ENCODE measurements around the gene CHST11.

CHST11 gene

DNA sequence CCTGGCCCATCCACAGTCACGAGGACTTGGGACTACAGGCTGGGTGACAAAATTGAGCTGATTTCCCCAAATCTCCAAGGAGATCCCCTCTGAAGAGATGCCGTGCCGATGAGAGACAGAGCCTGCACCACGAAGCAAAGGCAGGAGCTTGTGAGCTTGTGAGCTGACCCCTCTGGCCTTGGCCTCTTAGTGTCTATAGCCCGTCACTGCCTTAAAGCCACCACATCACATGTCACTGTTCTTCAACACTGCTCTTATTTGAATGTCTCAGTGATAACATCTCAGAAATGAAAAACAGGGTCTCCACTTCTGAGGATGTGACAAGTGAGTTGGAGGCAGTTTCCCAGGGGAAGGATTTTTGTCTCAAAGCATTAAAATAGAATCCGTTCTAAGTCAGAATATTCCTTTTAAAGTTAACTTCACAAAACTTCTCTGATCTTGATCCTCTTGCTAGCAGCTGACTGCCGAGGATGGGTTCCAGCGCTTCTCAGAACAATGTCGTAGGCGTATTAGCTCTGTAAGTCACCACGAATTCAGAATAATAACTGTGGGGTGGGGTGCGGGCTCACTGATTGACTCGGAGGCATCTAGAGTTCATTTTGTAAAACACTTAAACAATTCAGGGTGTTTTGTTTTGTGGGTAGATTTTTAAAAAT lies 37.5 kb downstream of the CHST11 start:
- Histone ChIP-seq H3K9me3 (ENCODE audit: insufficient read depth, low read length) (no peaks in the 10 kb centered on the region), H2AFZ (ENCODE audit: low read depth, low read length, severe bottlenecking) (no peak overlapping the region), H3K79me2 (ENCODE audit: insufficient read depth, low read length) (no peaks in the 10 kb centered on the region), H3K9ac (ENCODE audit: low read length) (no peak overlapping the region), H3K36me3 (ENCODE audit: low read length) (no peaks in the 10 kb centered on the region), H3F3A (ENCODE audit: insufficient read depth) (no peaks in the 10 kb centered on the region), H3K9me2 (replicated peaks; ENCODE audit: insufficient read depth, low read length) (no peaks in the 10 kb centered on the region), H3K27me3 (ENCODE audit: low read length) (no peaks in the 10 kb centered on the region), H3K27ac (ENCODE audit: low read depth, low read length) (no peak overlapping the region), H3K4me2 (ENCODE audit: low read depth, low read length, poor library complexity, severe bottlenecking) (no peak overlapping the region), H4K20me1 (ENCODE audit: low read depth, low read length) (no peaks in the 10 kb centered on the region), H3K4me3 (ENCODE audit: insufficient read depth, low read length, poor library complexity, severe bottlenecking) (no peak overlapping the region)
- TF ChIP-seq EZH2phosphoT487 (conservative IDR thresholded peaks at IDR 0.05; ENCODE audit: low read length) = no peak
- TF ChIP-seq, protein P1, sequence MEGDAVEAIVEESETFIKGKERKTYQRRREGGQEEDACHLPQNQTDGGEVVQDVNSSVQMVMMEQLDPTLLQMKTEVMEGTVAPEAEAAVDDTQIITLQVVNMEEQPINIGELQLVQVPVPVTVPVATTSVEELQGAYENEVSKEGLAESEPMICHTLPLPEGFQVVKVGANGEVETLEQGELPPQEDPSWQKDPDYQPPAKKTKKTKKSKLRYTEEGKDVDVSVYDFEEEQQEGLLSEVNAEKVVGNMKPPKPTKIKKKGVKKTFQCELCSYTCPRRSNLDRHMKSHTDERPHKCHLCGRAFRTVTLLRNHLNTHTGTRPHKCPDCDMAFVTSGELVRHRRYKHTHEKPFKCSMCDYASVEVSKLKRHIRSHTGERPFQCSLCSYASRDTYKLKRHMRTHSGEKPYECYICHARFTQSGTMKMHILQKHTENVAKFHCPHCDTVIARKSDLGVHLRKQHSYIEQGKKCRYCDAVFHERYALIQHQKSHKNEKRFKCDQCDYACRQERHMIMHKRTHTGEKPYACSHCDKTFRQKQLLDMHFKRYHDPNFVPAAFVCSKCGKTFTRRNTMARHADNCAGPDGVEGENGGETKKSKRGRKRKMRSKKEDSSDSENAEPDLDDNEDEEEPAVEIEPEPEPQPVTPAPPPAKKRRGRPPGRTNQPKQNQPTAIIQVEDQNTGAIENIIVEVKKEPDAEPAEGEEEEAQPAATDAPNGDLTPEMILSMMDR (IDR thresholded peaks at IDR 0.05; ENCODE audit: insufficient read depth, low read length, poor library complexity, severe bottlenecking) = no peak

GRCh38 chr12:104494793-104495158 lies 38.0 kb downstream of the CHST11 start:
- Histone ChIP-seq H3K4me2 (ENCODE audit: low read depth, low read length, poor library complexity, severe bottlenecking) (no peak overlapping the region), H3K79me2 (ENCODE audit: insufficient read depth, low read length) (no peaks in the 10 kb centered on the region), H3K27me3 (ENCODE audit: low read length) (no peaks in the 10 kb centered on the region), H3K4me3 (ENCODE audit: insufficient read depth, low read length, poor library complexity, severe bottlenecking) (no peak overlapping the region), H4K20me1 (ENCODE audit: low read depth, low read length) (no peaks in the 10 kb centered on the region), H3K9ac (ENCODE audit: low read length) (no peak overlapping the region), H3F3A (ENCODE audit: insufficient read depth) (no peaks in the 10 kb centered on the region), H3K36me3 (ENCODE audit: low read length) (no peaks in the 10 kb centered on the region), H2AFZ (ENCODE audit: low read depth, low read length, severe bottlenecking) (no peak overlapping the region), H3K9me3 (ENCODE audit: insufficient read depth, low read length) (no peaks in the 10 kb centered on the region), H3K9me2 (replicated peaks; ENCODE audit: insufficient read depth, low read length) (no peaks in the 10 kb centered on the region), H3K27ac (ENCODE audit: low read depth, low read length) (no peak overlapping the region)
- no peak for TF ChIP-seq EZH2phosphoT487 (conservative IDR thresholded peaks at IDR 0.05; ENCODE audit: low read length)
- TF ChIP-seq, protein P1 (IDR thresholded peaks at IDR 0.05; ENCODE audit: insufficient read depth, low read length, poor library complexity, severe bottlenecking) = no peak

GRCh38 chr12:104495786-104496185 lies 39.0 kb downstream of the CHST11 start:
- H3K27ac ChIP-seq (ENCODE audit: low read depth, low read length) = no peak overlapping the region
- no peaks in the 10 kb centered on the region for H3K9me2 ChIP-seq (replicated peaks; ENCODE audit: insufficient read depth, low read length)
- H3K36me3 ChIP-seq (ENCODE audit: low read length) = no peaks in the 10 kb centered on the region
- no peak overlapping the region for H3K4me2 ChIP-seq (ENCODE audit: low read depth, low read length, poor library complexity, severe bottlenecking)
- H3K9ac ChIP-seq (ENCODE audit: low read length) = no peak overlapping the region
- no peaks in the 10 kb centered on the region for H4K20me1 ChIP-seq (ENCODE audit: low read depth, low read length)
- no peak overlapping the region for H3K4me3 ChIP-seq (ENCODE audit: insufficient read depth, low read length, poor library complexity, severe bottlenecking)
- no peaks in the 10 kb centered on the region for H3F3A ChIP-seq (ENCODE audit: insufficient read depth)
- no peaks in the 10 kb centered on the region for H3K79me2 ChIP-seq (ENCODE audit: insufficient read depth, low read length)
- no peaks in the 10 kb centered on the region for H3K27me3 ChIP-seq (ENCODE audit: low read length)
- no peaks in the 10 kb centered on the region for H3K9me3 ChIP-seq (ENCODE audit: insufficient read depth, low read length)
- no peak overlapping the region for H2AFZ ChIP-seq (ENCODE audit: low read depth, low read length, severe bottlenecking)
- TF ChIP-seq EZH2phosphoT487 (conservative IDR thresholded peaks at IDR 0.05; ENCODE audit: low read length) = no peak
- TF ChIP-seq, protein P1 (IDR thresholded peaks at IDR 0.05; ENCODE audit: insufficient read depth, low read length, poor library complexity, severe bottlenecking) = no peak
